Esophagus muscularis mucosa (tissue), 3 donors: ENCODE measurements around the gene ANO4.

Source experiments
- POLR2A ChIP-seq: fragments of 450-650 bp; IDR thresholded peaks from one replicate; pipeline ENCODE4 v1.6.1; 2017; ENCODE audit warnings: antibody characterized with exemption, moderate library complexity, mild to moderate bottlenecking, low read depth
- TF ChIP-seq, protein P1 (sequence below), 3 experiments: fragments of 200-600 bp in 2 of 3; fragments of 450-650 bp in 1 of 3; sonication (generic) in 2 of 3; IDR thresholded peaks; one replicate each; pipeline ENCODE4 v1.5.1; 2017 to 2019; ENCODE audit warnings: antibody characterized with exemption in 3 of 3, mild to moderate bottlenecking in 2 of 3, moderate library complexity in 1 of 3

DNA sequence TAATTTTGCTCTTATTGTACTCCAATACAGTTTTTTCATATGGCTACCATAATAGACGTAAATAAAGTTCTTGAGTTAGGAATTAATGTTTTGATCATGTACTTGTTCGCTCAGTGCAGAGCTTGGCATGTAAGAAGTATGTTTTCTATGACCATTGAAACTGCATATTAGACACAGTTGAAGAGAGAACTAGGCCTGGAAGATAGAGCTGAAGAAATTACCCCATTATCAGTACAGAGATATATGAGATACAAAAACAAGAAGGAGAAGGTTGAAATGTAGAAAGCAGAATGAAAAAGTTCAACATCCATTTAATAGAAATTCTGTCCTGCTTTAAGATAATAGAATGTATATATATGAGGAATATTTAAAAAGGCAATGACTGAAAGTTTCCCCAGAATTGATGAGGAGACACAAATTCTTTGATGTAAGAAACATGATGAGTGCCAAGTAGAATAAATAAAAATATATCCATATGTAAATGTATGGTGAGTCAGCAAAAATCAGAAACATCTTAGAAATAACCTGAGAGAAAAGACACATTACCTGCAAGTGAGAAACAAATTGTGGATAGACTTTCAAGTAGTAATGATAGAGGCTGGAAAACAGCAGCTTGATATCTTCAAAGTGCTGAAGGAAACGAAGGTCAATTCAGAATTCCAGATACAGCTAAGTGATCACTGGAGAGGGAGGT is 49.1 kb upstream of the ANO4 start:
- TF ChIP-seq POLR2A: no peak
- TF ChIP-seq, protein P1, sequence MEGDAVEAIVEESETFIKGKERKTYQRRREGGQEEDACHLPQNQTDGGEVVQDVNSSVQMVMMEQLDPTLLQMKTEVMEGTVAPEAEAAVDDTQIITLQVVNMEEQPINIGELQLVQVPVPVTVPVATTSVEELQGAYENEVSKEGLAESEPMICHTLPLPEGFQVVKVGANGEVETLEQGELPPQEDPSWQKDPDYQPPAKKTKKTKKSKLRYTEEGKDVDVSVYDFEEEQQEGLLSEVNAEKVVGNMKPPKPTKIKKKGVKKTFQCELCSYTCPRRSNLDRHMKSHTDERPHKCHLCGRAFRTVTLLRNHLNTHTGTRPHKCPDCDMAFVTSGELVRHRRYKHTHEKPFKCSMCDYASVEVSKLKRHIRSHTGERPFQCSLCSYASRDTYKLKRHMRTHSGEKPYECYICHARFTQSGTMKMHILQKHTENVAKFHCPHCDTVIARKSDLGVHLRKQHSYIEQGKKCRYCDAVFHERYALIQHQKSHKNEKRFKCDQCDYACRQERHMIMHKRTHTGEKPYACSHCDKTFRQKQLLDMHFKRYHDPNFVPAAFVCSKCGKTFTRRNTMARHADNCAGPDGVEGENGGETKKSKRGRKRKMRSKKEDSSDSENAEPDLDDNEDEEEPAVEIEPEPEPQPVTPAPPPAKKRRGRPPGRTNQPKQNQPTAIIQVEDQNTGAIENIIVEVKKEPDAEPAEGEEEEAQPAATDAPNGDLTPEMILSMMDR (IDR thresholded peaks at IDR 0.05): no peak
